Measurements from ENCODE around the gene ABCC1. TPM values are rescaled to one million over a fixed set of nuclear protein-coding genes. Genes with fewer than 3 reads are reported as not detected.

ABCC1 gene
- total RNA-seq, 1 experiment from 2014 or later, result 139 TPM

DNA sequence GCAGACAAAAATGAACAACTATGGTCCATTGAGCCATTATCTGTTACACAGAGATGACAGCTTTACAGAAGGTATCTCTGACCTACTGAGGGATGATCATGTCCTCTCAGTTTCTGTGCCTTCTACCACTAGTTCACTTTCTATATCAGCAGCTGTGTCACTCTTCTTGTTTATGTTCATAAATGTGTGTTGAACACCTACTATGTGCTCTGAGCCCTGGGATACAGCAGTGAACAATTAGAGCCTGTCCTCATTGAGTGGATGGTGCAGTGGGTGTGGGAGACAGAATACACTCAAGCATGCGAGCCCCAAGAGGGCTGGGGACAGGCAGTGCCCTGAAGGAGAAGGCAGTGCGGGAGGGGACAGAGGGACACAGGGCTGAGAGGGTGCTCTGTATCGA is 181.8 kb downstream of the ABCC1 start:
- BruUV-seq (replicated peaks), result no TSS peak
- intact Hi-C loops (cut with micrococcal nuclease; ENCODE audit: unreplicated experiment), result no loop called here
- CTCF ChIA-PET, result interaction anchor here (0.6 kb wide), 1 partner anchor 374 kb away, joined by 11 read pairs; no protein-coding TSS in a partner anchor
- TF ChIP-seq EZH2 (IDR thresholded peaks at IDR 0.05; ENCODE audit: low read depth), result no peak
- TF ChIP-seq, protein P1, sequence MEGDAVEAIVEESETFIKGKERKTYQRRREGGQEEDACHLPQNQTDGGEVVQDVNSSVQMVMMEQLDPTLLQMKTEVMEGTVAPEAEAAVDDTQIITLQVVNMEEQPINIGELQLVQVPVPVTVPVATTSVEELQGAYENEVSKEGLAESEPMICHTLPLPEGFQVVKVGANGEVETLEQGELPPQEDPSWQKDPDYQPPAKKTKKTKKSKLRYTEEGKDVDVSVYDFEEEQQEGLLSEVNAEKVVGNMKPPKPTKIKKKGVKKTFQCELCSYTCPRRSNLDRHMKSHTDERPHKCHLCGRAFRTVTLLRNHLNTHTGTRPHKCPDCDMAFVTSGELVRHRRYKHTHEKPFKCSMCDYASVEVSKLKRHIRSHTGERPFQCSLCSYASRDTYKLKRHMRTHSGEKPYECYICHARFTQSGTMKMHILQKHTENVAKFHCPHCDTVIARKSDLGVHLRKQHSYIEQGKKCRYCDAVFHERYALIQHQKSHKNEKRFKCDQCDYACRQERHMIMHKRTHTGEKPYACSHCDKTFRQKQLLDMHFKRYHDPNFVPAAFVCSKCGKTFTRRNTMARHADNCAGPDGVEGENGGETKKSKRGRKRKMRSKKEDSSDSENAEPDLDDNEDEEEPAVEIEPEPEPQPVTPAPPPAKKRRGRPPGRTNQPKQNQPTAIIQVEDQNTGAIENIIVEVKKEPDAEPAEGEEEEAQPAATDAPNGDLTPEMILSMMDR (conservative IDR thresholded peaks at IDR 0.05), result no peak
- Histone ChIP-seq H3K9me3 (ENCODE audit: insufficient read depth, low read depth) (no peaks in the 10 kb centered on the region), H3K4me2 (no peak overlapping the region), H3K4me3 (no peak overlapping the region), H3K79me2 (ENCODE audit: low read depth) (no peaks in the 10 kb centered on the region), H3K9me2 (ENCODE audit: insufficient read depth) (no peaks in the 10 kb centered on the region), H4K20me1 (ENCODE audit: insufficient read depth) (peaks cover 3% of the 10 kb centered on the region), H3K36me3 (ENCODE audit: low read depth) (peaks cover 35% of the 10 kb centered on the region; the same call in 1 of the 2 replicates), H3K4me1 (replicated peaks; ENCODE audit: insufficient read depth) (no peaks in the 10 kb centered on the region), H3K27me3 (ENCODE audit: insufficient read depth, low read depth) (no peaks in the 10 kb centered on the region), H2AFZ (no peak overlapping the region), H3F3A (ENCODE audit: insufficient read depth, low read depth) (peaks cover 27% of the 10 kb centered on the region; the same call in 1 of the 2 replicates), H3K27ac (no peak overlapping the region)
- POLR2A ChIA-PET (ENCODE audit: unreplicated experiment), result interaction anchor here (0.7 kb wide), 1 partner anchor 453 kb away, joined by 3 read pairs; no protein-coding TSS in a partner anchor
- no peak for DNase-seq

DNA sequence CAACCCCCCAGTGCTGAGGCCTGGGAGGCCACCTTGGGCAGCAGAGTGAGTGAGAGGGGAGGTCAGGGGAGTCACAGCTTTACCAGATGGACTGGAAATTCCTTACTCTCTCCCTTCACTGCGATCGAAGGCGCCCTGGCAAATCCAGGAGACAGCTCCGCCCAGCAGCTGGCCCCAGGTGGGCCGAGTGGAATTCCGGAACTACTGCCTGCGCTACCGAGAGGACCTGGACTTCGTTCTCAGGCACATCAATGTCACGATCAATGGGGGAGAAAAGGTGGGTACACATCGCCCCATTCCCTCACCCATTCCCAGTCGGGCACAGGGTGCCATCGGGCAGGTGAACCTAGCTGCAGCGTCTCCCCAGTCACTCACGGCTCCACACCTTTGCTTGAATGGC is 182.2 kb downstream of the ABCC1 start:
- DNase-seq, result no peak
- ChIA-PET CTCF (interaction anchor here (0.6 kb wide), 1 partner anchor 375 kb away, joined by 11 read pairs; no protein-coding TSS in a partner anchor), POLR2A (ENCODE audit: unreplicated experiment) (interaction anchor here (0.7 kb wide), 1 partner anchor 454 kb away, joined by 3 read pairs; no protein-coding TSS in a partner anchor)
- no peak for TF ChIP-seq EZH2 (IDR thresholded peaks at IDR 0.05; ENCODE audit: low read depth)
- TF ChIP-seq, protein P1 (conservative IDR thresholded peaks at IDR 0.05), result no peak
- peaks cover 36% of the 10 kb centered on the region; the same call in 1 of the 2 replicates for H3K36me3 ChIP-seq (ENCODE audit: low read depth)
- intact Hi-C loops (cut with micrococcal nuclease; ENCODE audit: unreplicated experiment), result no loop called here
- no peaks in the 10 kb centered on the region for H3K27me3 ChIP-seq (ENCODE audit: insufficient read depth, low read depth)
- no peaks in the 10 kb centered on the region for H3K4me1 ChIP-seq (replicated peaks; ENCODE audit: insufficient read depth)
- no peak overlapping the region for H3K27ac ChIP-seq
- no peak overlapping the region for H2AFZ ChIP-seq
- no peaks in the 10 kb centered on the region for H3K9me3 ChIP-seq (ENCODE audit: insufficient read depth, low read depth)
- peaks cover 22% of the 10 kb centered on the region; the same call in 1 of the 2 replicates for H3F3A ChIP-seq (ENCODE audit: insufficient read depth, low read depth)
- H3K9me2 ChIP-seq (ENCODE audit: insufficient read depth), result no peaks in the 10 kb centered on the region
- no peak overlapping the region for H3K4me2 ChIP-seq
- BruUV-seq (replicated peaks), result no TSS peak
- H4K20me1 ChIP-seq (ENCODE audit: insufficient read depth), result peaks cover 3% of the 10 kb centered on the region
- no peaks in the 10 kb centered on the region for H3K79me2 ChIP-seq (ENCODE audit: low read depth)
- H3K4me3 ChIP-seq, result no peak overlapping the region

DNA sequence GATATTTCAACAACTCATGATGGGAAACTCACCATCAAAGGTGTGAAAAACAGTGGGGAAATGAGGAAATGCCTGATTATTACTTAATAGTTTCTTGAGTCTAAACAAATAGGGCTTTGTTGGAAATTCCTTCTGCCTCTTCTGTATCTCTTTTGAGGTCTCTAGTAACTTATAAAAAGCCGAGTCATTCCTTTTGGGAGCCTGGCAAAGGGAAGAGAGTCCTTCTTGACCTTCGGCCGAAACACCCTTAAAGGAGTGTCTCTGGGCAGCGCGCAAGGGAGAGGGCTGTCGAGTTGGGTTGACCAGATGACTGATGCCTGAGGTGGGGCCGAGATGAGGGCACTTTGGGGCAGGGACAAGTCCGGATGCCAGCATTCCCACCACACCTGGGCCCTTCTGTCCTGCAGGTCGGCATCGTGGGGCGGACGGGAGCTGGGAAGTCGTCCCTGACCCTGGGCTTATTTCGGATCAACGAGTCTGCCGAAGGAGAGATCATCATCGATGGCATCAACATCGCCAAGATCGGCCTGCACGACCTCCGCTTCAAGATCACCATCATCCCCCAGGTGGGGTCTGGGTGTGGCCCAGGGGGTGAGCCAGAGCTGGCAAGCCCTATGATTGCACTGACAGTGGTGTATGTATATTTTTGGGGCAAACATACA is 184.7 kb downstream of the ABCC1 start:
- intact Hi-C loops (cut with micrococcal nuclease; ENCODE audit: unreplicated experiment), result no loop called here
- no peak overlapping the region for H3K27ac ChIP-seq
- POLR2A ChIA-PET (ENCODE audit: unreplicated experiment), result no interaction called here
- peaks cover 11% of the 10 kb centered on the region; the same call in 1 of the 2 replicates for H3F3A ChIP-seq (ENCODE audit: insufficient read depth, low read depth)
- peaks cover 42% of the 10 kb centered on the region; the same call in 1 of the 2 replicates for H3K36me3 ChIP-seq (ENCODE audit: low read depth)
- no peaks in the 10 kb centered on the region for H3K9me3 ChIP-seq (ENCODE audit: insufficient read depth, low read depth)
- no peak overlapping the region for H3K4me2 ChIP-seq
- no peaks in the 10 kb centered on the region for H3K9me2 ChIP-seq (ENCODE audit: insufficient read depth)
- TF ChIP-seq EZH2 (IDR thresholded peaks at IDR 0.05; ENCODE audit: low read depth), result no peak
- TF ChIP-seq, protein P1 (conservative IDR thresholded peaks at IDR 0.05), result no peak
- no TSS peak for BruUV-seq (replicated peaks)
- CTCF ChIA-PET, result no interaction called here
- H2AFZ ChIP-seq, result no peak overlapping the region
- H3K27me3 ChIP-seq (ENCODE audit: insufficient read depth, low read depth), result no peaks in the 10 kb centered on the region
- no peak for DNase-seq
- no peaks in the 10 kb centered on the region; the same call in 1 of the 2 replicates for H4K20me1 ChIP-seq (ENCODE audit: insufficient read depth)
- no peak overlapping the region for H3K4me3 ChIP-seq
- no peaks in the 10 kb centered on the region for H3K4me1 ChIP-seq (replicated peaks; ENCODE audit: insufficient read depth)
- no peaks in the 10 kb centered on the region for H3K79me2 ChIP-seq (ENCODE audit: low read depth)
